GM21526 (cell line): ENCODE data around the gene PDPN.
"Not testable (repeated sequence)": the region's sequence is repeated elsewhere in the genome, so short reads cannot be mapped to it uniquely, and the experiment has no call there.

Experiments used
- ATAC-seq: cut with Tn5 transposase; IDR thresholded peaks from one replicate; pipeline ENCODE4 v1.9.1; 2021; ENCODE audit warnings: moderate library complexity; ENCODE audit not compliant: unreplicated experiment, low FRiP score

The PDPN gene

GRCh38 chr1:13583595-13583965, at the start of gene PDPN:
Gene PDPN, plus strand, starts transcription at chr1:13583832. Its CDS starts 202 bp downstream, at chr1:13584034.
- ATAC-seq = no peak

- ATAC-seq = no peak
These were observed 48.4 kb upstream of the PDPN start for GRCh38 chr1:13535227-13535626.

GRCh38 chr1:13536571-13536970, 47.1 kb upstream of the PDPN start:
- no peak for ATAC-seq

- ATAC-seq = no peak
These were observed 44.8 kb upstream of the PDPN start for GRCh38 chr1:13538832-13539231.

- ATAC-seq = no peak
These were observed 43.9 kb upstream of the PDPN start for GRCh38 chr1:13539683-13540082.

GRCh38 chr1:13540866-13541265, 42.8 kb upstream of the PDPN start:
- ATAC-seq = no peak

- no peak for ATAC-seq
These were observed 42.0 kb upstream of the PDPN start for GRCh38 chr1:13541435-13542215.

- ATAC-seq = no peak
These were observed 40.0 kb upstream of the PDPN start for GRCh38 chr1:13543451-13544220.

- no peak for ATAC-seq
These were observed 39.4 kb upstream of the PDPN start for GRCh38 chr1:13544221-13544556.

GRCh38 chr1:13546791-13547190, 36.8 kb upstream of the PDPN start:
- no peak for ATAC-seq

GRCh38 chr1:13548281-13548680, 35.4 kb upstream of the PDPN start:
- ATAC-seq = no peak

GRCh38 chr1:13549021-13549420, 34.6 kb upstream of the PDPN start:
- no peak for ATAC-seq

GRCh38 chr1:13549521-13549920, 34.1 kb upstream of the PDPN start:
- ATAC-seq = no peak

- no peak for ATAC-seq
These were observed 33.0 kb upstream of the PDPN start for GRCh38 chr1:13550663-13551062.

GRCh38 chr1:13554798-13555197, 28.8 kb upstream of the PDPN start:
- ATAC-seq = no peak

GRCh38 chr1:13556224-13556764, 27.3 kb upstream of the PDPN start:
- ATAC-seq = no peak

GRCh38 chr1:13560541-13560940, 23.1 kb upstream of the PDPN start:
- no peak for ATAC-seq

- ATAC-seq = not testable (repeated sequence)
These were observed 20.7 kb upstream of the PDPN start for GRCh38 chr1:13562981-13563380.

GRCh38 chr1:13564073-13564472, 19.6 kb upstream of the PDPN start:
- no peak for ATAC-seq

- not testable (repeated sequence) for ATAC-seq
These were observed 13.2 kb upstream of the PDPN start for GRCh38 chr1:13570435-13570834.

- no peak for ATAC-seq
These were observed 12.7 kb upstream of the PDPN start for GRCh38 chr1:13570924-13571323.

- ATAC-seq = no peak
These were observed 10.0 kb upstream of the PDPN start for GRCh38 chr1:13573586-13573985.
